NAMALWA (cell line): ENCODE measurements around the gene NECTIN1.

ENCODE experiments used
- DNase-seq: peaks from one replicate; pipeline ENCODE4 v3.0.0-alpha.2; 2015; ENCODE audit warnings: low spot score

Gene NECTIN1

GRCh38 chr11:119671561-119672015 lies 57.4 kb downstream of the NECTIN1 start:
- DNase-seq = peak; percentile 36

GRCh38 chr11:119671051-119671450 lies 57.9 kb downstream of the NECTIN1 start:
- peak; percentile 28 for DNase-seq

GRCh38 chr11:119669487-119669886 lies 59.5 kb downstream of the NECTIN1 start:
- DNase-seq = no peak

GRCh38 chr11:119668676-119669075 lies 60.3 kb downstream of the NECTIN1 start:
- no peak for DNase-seq

- peak; percentile 75 for DNase-seq
These were observed 62.4 kb downstream of the NECTIN1 start for GRCh38 chr11:119666463-119667131.

GRCh38 chr11:119666061-119666460 lies 62.9 kb downstream of the NECTIN1 start:
- no peak for DNase-seq

- DNase-seq = no peak
These were observed 64.1 kb downstream of the NECTIN1 start for GRCh38 chr11:119664701-119665420.

GRCh38 chr11:119664063-119664572 lies 64.9 kb downstream of the NECTIN1 start:
- no peak for DNase-seq

GRCh38 chr11:119663279-119663678 lies 65.7 kb downstream of the NECTIN1 start:
- DNase-seq = no peak

- DNase-seq = no peak
These were observed 67.8 kb downstream of the NECTIN1 start for GRCh38 chr11:119661226-119661625.

- DNase-seq = no peak
These were observed 68.9 kb downstream of the NECTIN1 start for GRCh38 chr11:119659971-119660723.

GRCh38 chr11:119652907-119653659 lies 75.9 kb downstream of the NECTIN1 start:
- DNase-seq = no peak

- no peak for DNase-seq
These were observed 77.0 kb downstream of the NECTIN1 start for GRCh38 chr11:119651802-119652584.

- no peak for DNase-seq
These were observed 78.7 kb downstream of the NECTIN1 start for GRCh38 chr11:119650251-119650650.

- no peak for DNase-seq
These were observed 81.7 kb downstream of the NECTIN1 start for GRCh38 chr11:119647254-119647653.

- no peak for DNase-seq
These were observed 84.0 kb downstream of the NECTIN1 start for GRCh38 chr11:119645018-119645417.

GRCh38 chr11:119644502-119644901 lies 84.5 kb downstream of the NECTIN1 start:
- no peak for DNase-seq

- no peak for DNase-seq
These were observed 85.1 kb downstream of the NECTIN1 start for GRCh38 chr11:119643876-119644225.

- DNase-seq = no peak
These were observed 85.7 kb downstream of the NECTIN1 start for GRCh38 chr11:119643212-119643875.

GRCh38 chr11:119641983-119642745 lies 86.8 kb downstream of the NECTIN1 start:
- peak; percentile 33 for DNase-seq
